SK-N-MC (cell line): ENCODE results near the gene ZNF571.
A peak's percentile ranks its signal among the peaks of the same experiment; 100 is the strongest.

Experiments
- DNase-seq: peaks from one replicate; pipeline ENCODE4 v3.0.0-alpha.2; 2011; ENCODE audit warnings: low read depth, low spot score
- H3K27ac ChIP-seq: fragments of 200-600 bp; sonication (generic); 2 replicates; pipeline ENCODE4 v1.5.1; 2016; ENCODE audit warnings: mixed run types
- H3K36me3 ChIP-seq: fragments of 200-600 bp; sonication (generic); 2 replicates; pipeline ENCODE4 v1.6.1; 2017; ENCODE audit warnings: antibody characterized with exemption, low read length, mixed read lengths; ENCODE audit not compliant: insufficient read depth
- H3K4me3 ChIP-seq: fragments of 200-600 bp; sonication (generic); 2 replicates; pipeline ENCODE4 v1.5.1; 2016
- H3K9ac ChIP-seq: fragments of 200-600 bp; sonication (generic); 2 replicates; pipeline ENCODE4 v1.8.0; 2017; ENCODE audit warnings: mixed run types, mixed read lengths; ENCODE audit not compliant: insufficient read length
- H3K9me3 ChIP-seq: fragments of 200-600 bp; sonication (generic); 2 replicates; pipeline ENCODE4 v1.6.1; 2017; ENCODE audit warnings: low read depth, mild to moderate bottlenecking, antibody characterized with exemption, low read length, moderate library complexity, mixed read lengths
- EZH2 ChIP-seq: fragments of 200-600 bp; sonication (generic); IDR thresholded peaks from one replicate; pipeline ENCODE4 v1.6.1; 2017; ENCODE audit warnings: antibody characterized with exemption
- FOXP2 ChIP-seq: optimal IDR thresholded peaks from 2 replicates; pipeline ENCODE3; 2011; ENCODE audit warnings: mild to moderate bottlenecking, moderate library complexity; ENCODE audit not compliant: insufficient read depth; ENCODE audit errors: extremely low read length, control extremely low read depth
- POLR2AphosphoS5 ChIP-seq: IDR thresholded peaks from 2 replicates; pipeline ENCODE4 v1.6.1; 2012; ENCODE audit warnings: mild to moderate bottlenecking, low read depth, low read length, borderline replicate concordance

ZNF571 gene

GRCh38 chr19:37594304-37594981 lies at the start of gene ZNF571, which contains the start of gene ZNF540:
ZNF571 (minus strand) TSS chr19:37594792; CDS start chr19:37586676, 8,116 bp downstream.
ZNF540 (plus strand) TSS chr19:37594876; CDS start chr19:37598448, 3,572 bp downstream.
- Histone ChIP-seq H3K4me3 (peak within 1 kb of the TSS; percentile 94), H3K9ac (peak within 1 kb of the TSS; percentile 73), H3K27ac (no peak within 1 kb of the TSS), H3K36me3 (no peaks in the 10 kb centered on the region), H3K9me3 (0 out of 2 replicates have a peak, but pooled peaks cover under 1% of the 10 kb centered on the region)
- DNase-seq, result peak; percentile 52
- TF ChIP-seq POLR2AphosphoS5 (peak; percentile 84), FOXP2 (no peak)

- Histone ChIP-seq H3K9me3 (peaks cover 10% of the 10 kb centered on the region), H3K27ac (no peak overlapping the region), H3K36me3 (peaks cover 31% of the 10 kb centered on the region), H3K9ac (no peak overlapping the region), H3K4me3 (no peak overlapping the region)
- TF ChIP-seq FOXP2 (no peak), POLR2AphosphoS5 (no peak), EZH2 (no peak)
- no peak for DNase-seq
Measured at GRCh38 chr19:37635076-37636056, 40.8 kb upstream of the ZNF571 start.

GRCh38 chr19:37594982-37595382 lies 390 bp upstream of the ZNF571 start:
- Histone ChIP-seq H3K36me3 (no peaks in the 10 kb centered on the region), H3K27ac (no peak overlapping the region), H3K9me3 (no peaks in the 10 kb centered on the region), H3K9ac (peak overlapping the region; percentile 73), H3K4me3 (peak overlapping the region; percentile 94)
- DNase-seq, result no peak
- TF ChIP-seq EZH2 (no peak), FOXP2 (no peak), POLR2AphosphoS5 (no peak)

- Histone ChIP-seq H3K27ac (no peak overlapping the region), H3K36me3 (no peaks in the 10 kb centered on the region), H3K4me3 (peak overlapping the region; percentile 94), H3K9me3 (0 out of 2 replicates have a peak, but pooled peaks cover 4% of the 10 kb centered on the region), H3K9ac (peak overlapping the region; percentile 73)
- no peak for DNase-seq
- TF ChIP-seq EZH2 (no peak), FOXP2 (no peak), POLR2AphosphoS5 (no peak)
Measured at GRCh38 chr19:37593996-37594303, 642 bp downstream of the ZNF571 start.

- Histone ChIP-seq H3K9me3 (peaks cover 2% of the 10 kb centered on the region), H3K27ac (no peak overlapping the region), H3K9ac (no peak overlapping the region), H3K4me3 (no peak overlapping the region), H3K36me3 (peaks cover 23% of the 10 kb centered on the region)
- TF ChIP-seq FOXP2 (no peak), POLR2AphosphoS5 (no peak), EZH2 (no peak)
- no peak for DNase-seq
Measured at GRCh38 chr19:37583340-37583739, 11.3 kb downstream of the ZNF571 start.

GRCh38 chr19:37572203-37572602 lies 22.4 kb downstream of the ZNF571 start:
- Histone ChIP-seq H3K9me3 (peaks cover 19% of the 10 kb centered on the region; the same call in 1 of the 2 replicates), H3K27ac (no peak overlapping the region), H3K4me3 (no peak overlapping the region), H3K9ac (no peak overlapping the region), H3K36me3 (no peaks in the 10 kb centered on the region)
- TF ChIP-seq FOXP2 (no peak), POLR2AphosphoS5 (no peak), EZH2 (no peak)
- no peak for DNase-seq

- TF ChIP-seq POLR2AphosphoS5, result no peak
- no peak for TF ChIP-seq FOXP2
- no peak for TF ChIP-seq EZH2
- no peak for DNase-seq
- no peak overlapping the region for H3K9ac ChIP-seq
- H3K27ac ChIP-seq, result no peak overlapping the region
- H3K9me3 ChIP-seq, result peaks cover 13% of the 10 kb centered on the region; the same call in 1 of the 2 replicates
- no peaks in the 10 kb centered on the region for H3K36me3 ChIP-seq
- H3K4me3 ChIP-seq, result no peak overlapping the region
Measured at GRCh38 chr19:37565370-37565669, 29.3 kb downstream of the ZNF571 start.
